Panc1 (cell line): ENCODE measurements around the gene LRMDA.

Experiments
- REST ChIP-seq, 2 experiments: IDR thresholded peaks; 2 replicates each; pipeline ENCODE4 v1.6.1; 2011 to 2012; ENCODE audit warnings: low read depth in 2 of 2, control low read depth in 1 of 2, low read length in 1 of 2, mild to moderate bottlenecking in 1 of 2, moderate library complexity in 1 of 2; ENCODE audit not compliant: insufficient read depth in 1 of 2
- SIN3A ChIP-seq: IDR thresholded peaks from 2 replicates; pipeline ENCODE4 v1.6.1; 2012; ENCODE audit warnings: low read depth, mild to moderate bottlenecking, low read length, moderate library complexity, borderline replicate concordance; ENCODE audit not compliant: insufficient read depth
- TCF7L2 ChIP-seq: IDR thresholded peaks from 2 replicates; pipeline ENCODE4 v1.6.1; 2011; ENCODE audit warnings: mild to moderate bottlenecking, low read depth, low read length, inconsistent platforms
- TF ChIP-seq, protein P1 (sequence below): fragments of 450-650 bp; IDR thresholded peaks from 2 replicates; pipeline ENCODE4 v1.5.1; 2017; ENCODE audit warnings: mild to moderate bottlenecking

- TF ChIP-seq, protein P1, sequence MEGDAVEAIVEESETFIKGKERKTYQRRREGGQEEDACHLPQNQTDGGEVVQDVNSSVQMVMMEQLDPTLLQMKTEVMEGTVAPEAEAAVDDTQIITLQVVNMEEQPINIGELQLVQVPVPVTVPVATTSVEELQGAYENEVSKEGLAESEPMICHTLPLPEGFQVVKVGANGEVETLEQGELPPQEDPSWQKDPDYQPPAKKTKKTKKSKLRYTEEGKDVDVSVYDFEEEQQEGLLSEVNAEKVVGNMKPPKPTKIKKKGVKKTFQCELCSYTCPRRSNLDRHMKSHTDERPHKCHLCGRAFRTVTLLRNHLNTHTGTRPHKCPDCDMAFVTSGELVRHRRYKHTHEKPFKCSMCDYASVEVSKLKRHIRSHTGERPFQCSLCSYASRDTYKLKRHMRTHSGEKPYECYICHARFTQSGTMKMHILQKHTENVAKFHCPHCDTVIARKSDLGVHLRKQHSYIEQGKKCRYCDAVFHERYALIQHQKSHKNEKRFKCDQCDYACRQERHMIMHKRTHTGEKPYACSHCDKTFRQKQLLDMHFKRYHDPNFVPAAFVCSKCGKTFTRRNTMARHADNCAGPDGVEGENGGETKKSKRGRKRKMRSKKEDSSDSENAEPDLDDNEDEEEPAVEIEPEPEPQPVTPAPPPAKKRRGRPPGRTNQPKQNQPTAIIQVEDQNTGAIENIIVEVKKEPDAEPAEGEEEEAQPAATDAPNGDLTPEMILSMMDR, result no peak
- no peak for TF ChIP-seq REST (IDR thresholded peaks at IDR 0.05; ENCODE audit: insufficient read depth in 1 of 2, low read depth in 2 of 2, low read length in 1 of 2)
- no peak for TF ChIP-seq SIN3A
- TF ChIP-seq TCF7L2, result no peak
These were observed 374.8 kb downstream of the LRMDA start for GRCh38 chr10:75806186-75806585.
